MM.1S (cell line): ENCODE results near the gene INCA1.

Experiments used
- DNase-seq: peaks from one replicate; pipeline ENCODE4 v3.0.0-alpha.2; 2015
- H2AFZ ChIP-seq: fragments of 300-600 bp; sonication (generic); 2 replicates; pipeline ENCODE4 v1.6.0; 2016; ENCODE audit warnings: antibody characterized with exemption, low read length
- H3F3A ChIP-seq: fragments of 300-600 bp; sonication (generic); 2 replicates; pipeline ENCODE4 v1.6.1; 2016; ENCODE audit warnings: mild to moderate bottlenecking, antibody characterized with exemption, low read length, moderate library complexity, mixed read lengths; ENCODE audit not compliant: insufficient read depth
- H3K27ac ChIP-seq: fragments of 300-600 bp; sonication (generic); 2 replicates; pipeline ENCODE4 v1.5.1; 2016; ENCODE audit warnings: mild to moderate bottlenecking, low read length
- H3K27me3 ChIP-seq: fragments of 300-600 bp; sonication (generic); replicated peaks from 2 replicates; pipeline ENCODE4 v1.6.0; 2016; ENCODE audit warnings: low read length; ENCODE audit not compliant: insufficient read depth
- H3K36me3 ChIP-seq: fragments of 300-600 bp; sonication (generic); replicated peaks from 2 replicates; pipeline ENCODE4 v1.6.1; 2016; ENCODE audit warnings: mild to moderate bottlenecking, low read length, mixed read lengths; ENCODE audit not compliant: insufficient read depth
- H3K4me1 ChIP-seq: fragments of 300-600 bp; sonication (generic); 2 replicates; pipeline ENCODE4 v1.6.1; 2016; ENCODE audit warnings: low read length, mixed read lengths
- H3K4me2 ChIP-seq: fragments of 300-600 bp; sonication (generic); 2 replicates; pipeline ENCODE4 v1.6.0; 2016; ENCODE audit warnings: low read depth, low read length
- H3K4me3 ChIP-seq: fragments of 300-600 bp; sonication (generic); 2 replicates; pipeline ENCODE4 v1.5.1; 2016; ENCODE audit warnings: low read length, mixed read lengths
- H3K79me2 ChIP-seq: fragments of 300-600 bp; sonication (generic); 2 replicates; pipeline ENCODE4 v1.6.1; 2016; ENCODE audit warnings: mixed run types, low read length, mixed read lengths
- H3K9ac ChIP-seq: fragments of 300-600 bp; sonication (generic); 2 replicates; pipeline ENCODE4 v1.6.1; 2016; ENCODE audit warnings: low read length, mixed read lengths
- H3K9me2 ChIP-seq: fragments of 300-600 bp; sonication (generic); replicated peaks from 2 replicates; pipeline ENCODE4 v1.6.1; 2016; ENCODE audit warnings: mild to moderate bottlenecking, low read length, mixed read lengths; ENCODE audit not compliant: insufficient read depth
- H3K9me3 ChIP-seq: fragments of 300-600 bp; sonication (generic); replicated peaks from 2 replicates; pipeline ENCODE4 v1.6.1; 2016; ENCODE audit warnings: mild to moderate bottlenecking, low read length, mixed read lengths; ENCODE audit not compliant: insufficient read depth
- H4K20me1 ChIP-seq: fragments of 300-600 bp; sonication (generic); 2 replicates; pipeline ENCODE4 v1.6.1; 2016; ENCODE audit warnings: mild to moderate bottlenecking, low read length, moderate library complexity, mixed read lengths; ENCODE audit not compliant: insufficient read depth
- EZH2 ChIP-seq: fragments of 300-600 bp; sonication (generic); optimal IDR thresholded peaks from 2 replicates; pipeline ENCODE3; 2017; ENCODE audit warnings: low read depth, mild to moderate bottlenecking, antibody characterized with exemption, low read length, mixed read lengths
- EZH2phosphoT487 ChIP-seq: fragments of 300-600 bp; sonication (generic); IDR thresholded peaks from 2 replicates; pipeline ENCODE4 v1.6.1; 2018; ENCODE audit warnings: antibody characterized with exemption, low read length
- TF ChIP-seq, protein P1 (sequence below): fragments of 300-600 bp; sonication (generic); IDR thresholded peaks from 2 replicates; pipeline ENCODE4 v1.5.1; 2016; ENCODE audit warnings: antibody characterized with exemption, low read length, mixed read lengths

INCA1 gene

GRCh38 chr17:4959261-4959965 lies 37.9 kb downstream of the INCA1 start:
- Histone ChIP-seq H2AFZ (no peak overlapping the region), H3F3A (no peaks in the 10 kb centered on the region), H4K20me1 (no peaks in the 10 kb centered on the region), H3K9me2 (no peaks in the 10 kb centered on the region), H3K79me2 (no peaks in the 10 kb centered on the region), H3K4me3 (no peak overlapping the region), H3K4me2 (no peak overlapping the region), H3K9ac (no peak overlapping the region), H3K27me3 (no peaks in the 10 kb centered on the region), H3K27ac (no peak overlapping the region), H3K4me1 (no peaks in the 10 kb centered on the region), H3K9me3 (no peaks in the 10 kb centered on the region), H3K36me3 (no peaks in the 10 kb centered on the region)
- no peak for TF ChIP-seq EZH2
- TF ChIP-seq EZH2phosphoT487 = no peak
- TF ChIP-seq, protein P1, sequence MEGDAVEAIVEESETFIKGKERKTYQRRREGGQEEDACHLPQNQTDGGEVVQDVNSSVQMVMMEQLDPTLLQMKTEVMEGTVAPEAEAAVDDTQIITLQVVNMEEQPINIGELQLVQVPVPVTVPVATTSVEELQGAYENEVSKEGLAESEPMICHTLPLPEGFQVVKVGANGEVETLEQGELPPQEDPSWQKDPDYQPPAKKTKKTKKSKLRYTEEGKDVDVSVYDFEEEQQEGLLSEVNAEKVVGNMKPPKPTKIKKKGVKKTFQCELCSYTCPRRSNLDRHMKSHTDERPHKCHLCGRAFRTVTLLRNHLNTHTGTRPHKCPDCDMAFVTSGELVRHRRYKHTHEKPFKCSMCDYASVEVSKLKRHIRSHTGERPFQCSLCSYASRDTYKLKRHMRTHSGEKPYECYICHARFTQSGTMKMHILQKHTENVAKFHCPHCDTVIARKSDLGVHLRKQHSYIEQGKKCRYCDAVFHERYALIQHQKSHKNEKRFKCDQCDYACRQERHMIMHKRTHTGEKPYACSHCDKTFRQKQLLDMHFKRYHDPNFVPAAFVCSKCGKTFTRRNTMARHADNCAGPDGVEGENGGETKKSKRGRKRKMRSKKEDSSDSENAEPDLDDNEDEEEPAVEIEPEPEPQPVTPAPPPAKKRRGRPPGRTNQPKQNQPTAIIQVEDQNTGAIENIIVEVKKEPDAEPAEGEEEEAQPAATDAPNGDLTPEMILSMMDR = no peak
- DNase-seq = no peak

- H3K4me3 ChIP-seq = no peak overlapping the region
- H3K36me3 ChIP-seq = no peaks in the 10 kb centered on the region
- no peak overlapping the region for H3K9ac ChIP-seq
- TF ChIP-seq EZH2phosphoT487 = no peak
- H3K4me1 ChIP-seq = no peaks in the 10 kb centered on the region
- no peak overlapping the region for H3K4me2 ChIP-seq
- H4K20me1 ChIP-seq = no peaks in the 10 kb centered on the region
- no peak overlapping the region for H3K27ac ChIP-seq
- no peaks in the 10 kb centered on the region for H3K9me3 ChIP-seq
- no peak overlapping the region for H2AFZ ChIP-seq
- no peaks in the 10 kb centered on the region for H3F3A ChIP-seq
- DNase-seq = no peak
- H3K79me2 ChIP-seq = no peaks in the 10 kb centered on the region
- no peaks in the 10 kb centered on the region for H3K9me2 ChIP-seq
- no peaks in the 10 kb centered on the region for H3K27me3 ChIP-seq
These were observed 39.2 kb downstream of the INCA1 start for GRCh38 chr17:4958102-4958501.

- no peaks in the 10 kb centered on the region for H3K27me3 ChIP-seq
- H3K36me3 ChIP-seq = no peaks in the 10 kb centered on the region
- no peaks in the 10 kb centered on the region for H3K9me2 ChIP-seq
- peak; percentile 39 for DNase-seq
- H3K4me1 ChIP-seq = 0 out of 2 replicates have a peak, but pooled peaks cover 2% of the 10 kb centered on the region
- H3K4me3 ChIP-seq = no peak overlapping the region
- H3F3A ChIP-seq = no peaks in the 10 kb centered on the region
- TF ChIP-seq EZH2 = no peak
- TF ChIP-seq, protein P1 = peak; percentile 53
- no peak overlapping the region for H3K27ac ChIP-seq
- no peak overlapping the region for H2AFZ ChIP-seq
- no peak overlapping the region for H3K4me2 ChIP-seq
- H4K20me1 ChIP-seq = no peaks in the 10 kb centered on the region
- H3K9me3 ChIP-seq = no peaks in the 10 kb centered on the region
- no peaks in the 10 kb centered on the region for H3K79me2 ChIP-seq
- no peak overlapping the region for H3K9ac ChIP-seq
These were observed 40.7 kb downstream of the INCA1 start for GRCh38 chr17:4956493-4957061.

GRCh38 chr17:4955091-4955490 lies 42.2 kb downstream of the INCA1 start:
- no peaks in the 10 kb centered on the region for H3K9me3 ChIP-seq
- H3K79me2 ChIP-seq = peaks cover 5% of the 10 kb centered on the region; the same call in 1 of the 2 replicates
- no peaks in the 10 kb centered on the region for H3K36me3 ChIP-seq
- H3K4me3 ChIP-seq = no peak overlapping the region
- no peak overlapping the region for H3K4me2 ChIP-seq
- H3F3A ChIP-seq = peaks cover 5% of the 10 kb centered on the region; the same call in 1 of the 2 replicates
- no peaks in the 10 kb centered on the region for H4K20me1 ChIP-seq
- H3K9me2 ChIP-seq = no peaks in the 10 kb centered on the region
- no peaks in the 10 kb centered on the region for H3K27me3 ChIP-seq
- no peak overlapping the region for H3K27ac ChIP-seq
- DNase-seq = no peak
- no peak overlapping the region for H3K9ac ChIP-seq
- H3K4me1 ChIP-seq = peaks cover 14% of the 10 kb centered on the region; the same call in 1 of the 2 replicates
- TF ChIP-seq, protein P1 = no peak
- TF ChIP-seq EZH2phosphoT487 (no peak), EZH2 (no peak)
- H2AFZ ChIP-seq = no peak overlapping the region
